HG03097 (cell line): ENCODE results near the gene CDK6.
A peak's percentile ranks its signal among the peaks of the same experiment; 100 is the strongest.

Experiments
- ATAC-seq: cut with Tn5 transposase; IDR thresholded peaks from one replicate; pipeline ENCODE4 v1.9.1; 2021; ENCODE audit not compliant: unreplicated experiment, low FRiP score

Gene CDK6

GRCh38 chr7:92655346-92655884 lies 181.0 kb downstream of the CDK6 start:
- no peak for ATAC-seq

- no peak for ATAC-seq
Measured at GRCh38 chr7:92653136-92653535, 183.2 kb downstream of the CDK6 start.

GRCh38 chr7:92652536-92652935 lies 183.8 kb downstream of the CDK6 start:
- no peak for ATAC-seq

- ATAC-seq = no peak
Measured at GRCh38 chr7:92650391-92650790, 186.0 kb downstream of the CDK6 start.

- peak; percentile 40 for ATAC-seq
Measured at GRCh38 chr7:92648067-92648466, 188.3 kb downstream of the CDK6 start.

- no peak for ATAC-seq
Measured at GRCh38 chr7:92647652-92648051, 188.7 kb downstream of the CDK6 start.

- ATAC-seq = peak; percentile 50
Measured at GRCh38 chr7:92647011-92647625, 189.3 kb downstream of the CDK6 start.

- ATAC-seq = no peak
Measured at GRCh38 chr7:92645114-92646061, 191.0 kb downstream of the CDK6 start.

GRCh38 chr7:92644406-92645113 lies 191.8 kb downstream of the CDK6 start:
- ATAC-seq = no peak

GRCh38 chr7:92643821-92644220 lies 192.6 kb downstream of the CDK6 start:
- ATAC-seq = no peak

- peak; percentile 73 for ATAC-seq
Measured at GRCh38 chr7:92641921-92642511, 194.4 kb downstream of the CDK6 start.

GRCh38 chr7:92639966-92640365 lies 196.4 kb downstream of the CDK6 start:
- ATAC-seq = no peak

- ATAC-seq = no peak
Measured at GRCh38 chr7:92639213-92639896, 197.0 kb downstream of the CDK6 start.

GRCh38 chr7:92636018-92636560 lies 200.3 kb downstream of the CDK6 start:
- no peak for ATAC-seq

GRCh38 chr7:92635538-92635937 lies 200.8 kb downstream of the CDK6 start:
- no peak for ATAC-seq

GRCh38 chr7:92634924-92635519 lies 201.4 kb downstream of the CDK6 start:
- no peak for ATAC-seq

- ATAC-seq = no peak
Measured at GRCh38 chr7:92634205-92634604, 202.2 kb downstream of the CDK6 start.

GRCh38 chr7:92633211-92633906 lies 203.0 kb downstream of the CDK6 start:
- no peak for ATAC-seq

- no peak for ATAC-seq
Measured at GRCh38 chr7:92632791-92633190, 203.6 kb downstream of the CDK6 start.
